Fibroblast of lung (primary cell): ENCODE results near the gene LPP. TPM values are rescaled to one million over a fixed set of nuclear protein-coding genes. Genes with fewer than 3 reads are reported as not detected.

ENCODE experiments used
- DNase-seq, 2 donors: peaks; one replicate each; pipeline versions ENCODE4 v3.0.0 to v3.0.0-alpha.2; 2010; ENCODE audit warnings: low read depth in 2 of 2
- H2AFZ ChIP-seq: 2 replicates; pipeline ENCODE4 v1.5.1; 2012; ENCODE audit warnings: low read length, control low read depth, inconsistent platforms
- H3K27ac ChIP-seq: 2 replicates; pipeline ENCODE4 v1.5.1; 2011; ENCODE audit warnings: low read length, control low read depth; ENCODE audit not compliant: insufficient read depth
- H3K27me3 ChIP-seq: 2 replicates; pipeline ENCODE4 v1.5.1; 2011; ENCODE audit warnings: mild to moderate bottlenecking, low read length; ENCODE audit not compliant: control insufficient read depth, insufficient read depth
- H3K36me3 ChIP-seq: 2 replicates; pipeline ENCODE4 v1.5.1; 2011; ENCODE audit warnings: low read length; ENCODE audit not compliant: control insufficient read depth, insufficient read depth
- H3K4me1 ChIP-seq: 2 replicates; pipeline ENCODE4 v1.5.1; 2011; ENCODE audit warnings: low read length; ENCODE audit not compliant: control insufficient read depth, insufficient read depth; ENCODE audit errors: extremely low read depth
- H3K4me2 ChIP-seq: 2 replicates; pipeline ENCODE4 v1.5.1; 2011; ENCODE audit warnings: low read length, control low read depth; ENCODE audit not compliant: insufficient read depth; ENCODE audit errors: extremely low read depth
- H3K4me3 ChIP-seq, 4 experiments: fragments of 200-600 bp in 1 of 4; sonication (generic) in 1 of 4; replicated peaks in 1 of 4; 2 replicates each; pipeline ENCODE4 v1.5.1; 2011 to 2016; ENCODE audit warnings: low read length in 4 of 4, low read depth in 3 of 4, mild to moderate bottlenecking in 3 of 4, control low read depth in 2 of 4, inconsistent platforms in 1 of 4, mixed read lengths in 1 of 4; ENCODE audit not compliant: insufficient read depth in 1 of 4; ENCODE audit errors: control extremely low read depth in 1 of 4
- H3K79me2 ChIP-seq: 2 replicates; pipeline ENCODE4 v1.5.1; 2012; ENCODE audit warnings: mild to moderate bottlenecking, low read length, inconsistent platforms; ENCODE audit not compliant: control insufficient read depth, insufficient read depth
- H3K9ac ChIP-seq: 2 replicates; pipeline ENCODE4 v1.5.1; 2011; ENCODE audit warnings: mild to moderate bottlenecking, low read length, control low read depth; ENCODE audit not compliant: insufficient read depth
- H3K9me3 ChIP-seq: 2 replicates; pipeline ENCODE4 v1.5.1; 2012; ENCODE audit warnings: low read depth, low read length; ENCODE audit not compliant: control insufficient read depth, insufficient read depth
- H4K20me1 ChIP-seq: 2 replicates; pipeline ENCODE4 v1.5.1; 2011; ENCODE audit warnings: low read length; ENCODE audit not compliant: control insufficient read depth, insufficient read depth; ENCODE audit errors: extremely low read depth
- EZH2 ChIP-seq: IDR thresholded peaks from 2 replicates; pipeline ENCODE4 v1.5.1; 2012; ENCODE audit warnings: low read length, control low read depth, mild to moderate bottlenecking; ENCODE audit errors: missing control alignments
- polyA plus RNA-seq, 2 donors: library from polyadenylated mRNA; depleted of rRNA in 1 of 2; stranded (reverse) in 1 of 2; unstranded in 1 of 2; fragments of >200 nt; gene quantifications; 2 replicates each; pipeline ENCODE4 v1.2.1, GENCODE V29; 2011 to 2012; ENCODE audit warnings: missing spikeins in 1 of 2
- total RNA-seq: library from RNA; depleted of rRNA; stranded (reverse); fragments of >200 nt; gene quantifications from 2 replicates; pipeline ENCODE4 v1.2.1, GENCODE V29; 2014
- TF ChIP-seq, protein P1 (sequence below), 2 donors: IDR thresholded peaks in 1 of 2; conservative IDR thresholded peaks in 1 of 2; 1 replicate in 1 of 2; 2 replicates in 1 of 2; pipeline ENCODE4 v1.5.1; 2011 to 2012; ENCODE audit warnings: low read length in 2 of 2, control low read depth in 1 of 2, inconsistent platforms in 1 of 2, low read depth in 1 of 2, mild to moderate bottlenecking in 1 of 2

The LPP gene
- total and polyA plus RNA-seq, 2 donors (not counting 1 experiment from before 2014, with no cell fraction given): 69.0 to 124 TPM

DNA sequence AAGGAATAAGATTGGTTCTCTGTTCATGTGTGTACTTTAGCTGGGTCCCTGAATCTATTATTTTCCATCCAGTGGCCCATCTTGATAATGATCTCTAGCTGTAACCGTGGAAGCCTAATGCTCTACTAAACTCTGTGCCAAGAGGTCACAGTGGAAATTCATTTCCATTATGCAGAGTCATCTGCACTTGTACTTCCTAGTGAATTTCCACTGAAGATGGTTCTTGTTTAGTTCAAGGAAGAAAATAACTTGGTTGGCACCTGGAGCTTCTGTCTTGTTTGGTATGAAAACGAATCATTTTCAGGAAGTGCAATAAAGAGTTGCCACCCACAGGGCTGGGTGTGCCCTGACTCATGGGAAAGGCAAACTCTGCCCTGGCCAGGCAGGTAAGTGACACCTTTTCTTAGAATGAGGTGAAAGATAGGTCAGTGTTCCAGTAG is 10.3 kb downstream of the LPP start:
- H3K27me3 ChIP-seq: no peaks in the 10 kb centered on the region
- H3K9me3 ChIP-seq: no peaks in the 10 kb centered on the region
- no peak for DNase-seq
- H3K36me3 ChIP-seq: no peaks in the 10 kb centered on the region
- peaks cover 84% of the 10 kb centered on the region for H3K79me2 ChIP-seq
- H4K20me1 ChIP-seq: no peaks in the 10 kb centered on the region
- no peak overlapping the region for H3K4me3 ChIP-seq
- no peak for TF ChIP-seq EZH2
- TF ChIP-seq, protein P1, sequence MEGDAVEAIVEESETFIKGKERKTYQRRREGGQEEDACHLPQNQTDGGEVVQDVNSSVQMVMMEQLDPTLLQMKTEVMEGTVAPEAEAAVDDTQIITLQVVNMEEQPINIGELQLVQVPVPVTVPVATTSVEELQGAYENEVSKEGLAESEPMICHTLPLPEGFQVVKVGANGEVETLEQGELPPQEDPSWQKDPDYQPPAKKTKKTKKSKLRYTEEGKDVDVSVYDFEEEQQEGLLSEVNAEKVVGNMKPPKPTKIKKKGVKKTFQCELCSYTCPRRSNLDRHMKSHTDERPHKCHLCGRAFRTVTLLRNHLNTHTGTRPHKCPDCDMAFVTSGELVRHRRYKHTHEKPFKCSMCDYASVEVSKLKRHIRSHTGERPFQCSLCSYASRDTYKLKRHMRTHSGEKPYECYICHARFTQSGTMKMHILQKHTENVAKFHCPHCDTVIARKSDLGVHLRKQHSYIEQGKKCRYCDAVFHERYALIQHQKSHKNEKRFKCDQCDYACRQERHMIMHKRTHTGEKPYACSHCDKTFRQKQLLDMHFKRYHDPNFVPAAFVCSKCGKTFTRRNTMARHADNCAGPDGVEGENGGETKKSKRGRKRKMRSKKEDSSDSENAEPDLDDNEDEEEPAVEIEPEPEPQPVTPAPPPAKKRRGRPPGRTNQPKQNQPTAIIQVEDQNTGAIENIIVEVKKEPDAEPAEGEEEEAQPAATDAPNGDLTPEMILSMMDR (conservative IDR thresholded peaks at IDR 0.05 in 1 of 2, IDR thresholded peaks at IDR 0.05 in 1 of 2; ENCODE audit: low read depth in 1 of 2, low read length in 2 of 2): no peak
- no peak overlapping the region for H3K4me2 ChIP-seq
- no peaks in the 10 kb centered on the region for H3K4me1 ChIP-seq
- no peak overlapping the region for H3K9ac ChIP-seq
- H2AFZ ChIP-seq: no peak overlapping the region
- no peak overlapping the region for H3K27ac ChIP-seq

DNA sequence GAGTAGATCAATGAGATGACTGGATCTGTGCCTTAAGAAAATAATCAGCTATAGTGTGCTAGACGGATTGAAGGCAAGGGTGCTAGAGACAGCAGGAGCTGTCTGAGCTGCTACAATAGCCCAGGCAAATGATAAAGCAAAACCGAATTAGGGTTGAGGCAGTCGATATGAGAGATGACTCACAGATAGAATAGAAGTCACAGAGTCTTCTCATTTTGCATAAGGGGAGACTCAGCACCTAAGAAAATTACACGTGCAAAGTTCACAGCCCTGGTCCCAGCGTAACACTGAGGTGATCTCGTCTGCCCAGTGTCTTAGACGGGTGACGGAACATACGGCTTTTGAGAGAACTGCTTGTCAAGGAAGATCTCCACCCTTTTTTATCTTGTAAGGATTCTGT is 11.6 kb downstream of the LPP start:
- Histone ChIP-seq H4K20me1 (no peaks in the 10 kb centered on the region), H3K27ac (no peak overlapping the region), H3K27me3 (no peaks in the 10 kb centered on the region)

DNA sequence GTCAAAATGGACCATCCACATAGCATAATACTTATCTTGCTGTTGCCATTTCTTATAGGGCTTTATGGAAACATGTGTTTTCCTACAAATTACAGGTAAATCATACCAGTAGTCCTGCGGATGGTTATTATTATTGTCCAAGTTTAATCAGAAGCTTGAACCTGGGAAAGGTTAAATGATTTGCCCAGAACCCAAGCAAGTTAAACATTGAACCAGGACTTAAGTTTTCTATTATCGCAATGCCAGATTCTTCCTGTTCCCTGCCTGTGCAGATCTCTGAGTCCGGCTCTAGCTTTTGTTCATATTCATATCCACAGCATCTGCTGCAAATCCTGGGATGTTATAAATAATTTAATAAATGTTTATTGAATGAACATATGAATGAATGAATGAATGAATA is 12.5 kb downstream of the LPP start:
- H3K27ac ChIP-seq: no peak overlapping the region
- H3K4me3 ChIP-seq: no peak overlapping the region
- no peaks in the 10 kb centered on the region for H3K9me3 ChIP-seq
- H2AFZ ChIP-seq: no peak overlapping the region
- H3K27me3 ChIP-seq: no peaks in the 10 kb centered on the region
- peaks cover 83% of the 10 kb centered on the region for H3K79me2 ChIP-seq
- no peaks in the 10 kb centered on the region for H3K36me3 ChIP-seq
- DNase-seq: no peak
- no peaks in the 10 kb centered on the region for H3K4me1 ChIP-seq
- H4K20me1 ChIP-seq: no peaks in the 10 kb centered on the region
- no peak for TF ChIP-seq EZH2
- TF ChIP-seq, protein P1 (conservative IDR thresholded peaks at IDR 0.05 in 1 of 2, IDR thresholded peaks at IDR 0.05 in 1 of 2; ENCODE audit: low read depth in 1 of 2, low read length in 2 of 2): no peak
- no peak overlapping the region for H3K9ac ChIP-seq
- no peak overlapping the region for H3K4me2 ChIP-seq

More for the DNA sequence above, 11.6 kb downstream of the LPP start:
- TF ChIP-seq EZH2: no peak
- TF ChIP-seq, protein P1 (conservative IDR thresholded peaks at IDR 0.05 in 1 of 2, IDR thresholded peaks at IDR 0.05 in 1 of 2; ENCODE audit: low read depth in 1 of 2, low read length in 2 of 2): no peak
- H3K79me2 ChIP-seq: peaks cover 86% of the 10 kb centered on the region
- H3K4me2 ChIP-seq: no peak overlapping the region
- peak in 1 of 2 donors; percentile 58 for DNase-seq
- no peak overlapping the region for H3K4me3 ChIP-seq
- no peaks in the 10 kb centered on the region for H3K4me1 ChIP-seq
- no peak overlapping the region for H2AFZ ChIP-seq
- H3K9me3 ChIP-seq: no peaks in the 10 kb centered on the region
- no peak overlapping the region for H3K9ac ChIP-seq
- H3K36me3 ChIP-seq: no peaks in the 10 kb centered on the region
